GM18873 (cell line): Measurements from ENCODE around the gene RGS3.

Experiments
- ATAC-seq: cut with Tn5 transposase; IDR thresholded peaks from one replicate; pipeline ENCODE4 v1.9.1; 2021; ENCODE audit warnings: mild to moderate bottlenecking, moderate library complexity, moderate number of reproducible peaks; ENCODE audit not compliant: unreplicated experiment, low FRiP score

RGS3 gene

GRCh38 chr9:113581865-113582697 is 118.6 kb downstream of the RGS3 start:
- peak; percentile 90 for ATAC-seq

- no peak for ATAC-seq
These were observed 119.2 kb downstream of the RGS3 start for GRCh38 chr9:113582698-113583200.

- ATAC-seq = no peak
These were observed 120.2 kb downstream of the RGS3 start for GRCh38 chr9:113583511-113584427.

- ATAC-seq = no peak
These were observed 121.0 kb downstream of the RGS3 start for GRCh38 chr9:113584428-113585084.

- no peak for ATAC-seq
These were observed 121.5 kb downstream of the RGS3 start for GRCh38 chr9:113585085-113585442.

GRCh38 chr9:113585555-113585954 is 122.0 kb downstream of the RGS3 start:
- ATAC-seq = no peak

- no peak for ATAC-seq
These were observed 124.0 kb downstream of the RGS3 start for GRCh38 chr9:113587471-113588031.

- ATAC-seq = no peak
These were observed 124.8 kb downstream of the RGS3 start for GRCh38 chr9:113588242-113588810.

- ATAC-seq = no peak
These were observed 125.4 kb downstream of the RGS3 start for GRCh38 chr9:113588936-113589335.

GRCh38 chr9:113589407-113589806 is 125.9 kb downstream of the RGS3 start:
- ATAC-seq = no peak

- ATAC-seq = no peak
These were observed 126.4 kb downstream of the RGS3 start for GRCh38 chr9:113589890-113590289.

- ATAC-seq = no peak
These were observed 126.9 kb downstream of the RGS3 start for GRCh38 chr9:113590389-113590788.

- peak; percentile 59 for ATAC-seq
These were observed 127.7 kb downstream of the RGS3 start for GRCh38 chr9:113590991-113591898.

GRCh38 chr9:113591899-113592625 is 128.5 kb downstream of the RGS3 start:
- ATAC-seq = no peak

- no peak for ATAC-seq
These were observed 129.5 kb downstream of the RGS3 start for GRCh38 chr9:113592876-113593575.

GRCh38 chr9:113593682-113594281 is 130.3 kb downstream of the RGS3 start:
- ATAC-seq = peak; percentile 46
